ENCODE data around the gene TIGD3. TPM values are rescaled to one million over a fixed set of nuclear protein-coding genes. Genes with fewer than 3 reads are reported as not detected.

Gene TIGD3
- total and polyA plus RNA-seq, 2 donors (not counting 1 experiment from before 2014, with no cell fraction given): 0.17 TPM; not detected in 1

- H3K36me3 ChIP-seq (ENCODE audit: control insufficient read depth, insufficient read depth, low read length): no peaks in the 10 kb centered on the region
- no peaks in the 10 kb centered on the region for H3K9me3 ChIP-seq (ENCODE audit: control insufficient read depth, insufficient read depth, low read depth, low read length)
- TF ChIP-seq EZH2 (IDR thresholded peaks at IDR 0.05; ENCODE audit: low read length, missing control alignments): no peak
- no peak for TF ChIP-seq CTCF (conservative IDR thresholded peaks at IDR 0.05 in 1 of 2, IDR thresholded peaks at IDR 0.05 in 1 of 2; ENCODE audit: low read depth in 1 of 2, low read length in 2 of 2)
- peaks cover 25% of the 10 kb centered on the region for H3K4me1 ChIP-seq (ENCODE audit: control insufficient read depth, extremely low read depth, insufficient read depth, low read length)
- H3K27me3 ChIP-seq (ENCODE audit: control insufficient read depth, insufficient read depth, low read length): no peaks in the 10 kb centered on the region
- H3K4me2 ChIP-seq (ENCODE audit: extremely low read depth, insufficient read depth, low read length): no peak overlapping the region
- DNase-seq (ENCODE audit: low read depth in 2 of 2): no peak
- H3K4me3 ChIP-seq (replicated peaks in 1 of 4; ENCODE audit: control extremely low read depth in 1 of 4, insufficient read depth in 1 of 4, low read depth in 3 of 4, low read length in 4 of 4): no peak overlapping the region
- H3K79me2 ChIP-seq (ENCODE audit: control insufficient read depth, insufficient read depth, low read length): no peaks in the 10 kb centered on the region
- no peak overlapping the region for H2AFZ ChIP-seq (ENCODE audit: low read length)
- no peaks in the 10 kb centered on the region for H4K20me1 ChIP-seq (ENCODE audit: control insufficient read depth, extremely low read depth, insufficient read depth, low read length)
- H3K9ac ChIP-seq (ENCODE audit: insufficient read depth, low read length): no peak overlapping the region
- no peak overlapping the region for H3K27ac ChIP-seq (ENCODE audit: insufficient read depth, low read length)
These were observed 25.3 kb downstream of the TIGD3 start for GRCh38 chr11:65379698-65380459.

- no peaks in the 10 kb centered on the region for H3K79me2 ChIP-seq (ENCODE audit: control insufficient read depth, insufficient read depth, low read length)
- no peaks in the 10 kb centered on the region for H4K20me1 ChIP-seq (ENCODE audit: control insufficient read depth, extremely low read depth, insufficient read depth, low read length)
- H3K9ac ChIP-seq (ENCODE audit: insufficient read depth, low read length): no peak overlapping the region
- H3K4me2 ChIP-seq (ENCODE audit: extremely low read depth, insufficient read depth, low read length): no peak overlapping the region
- no peaks in the 10 kb centered on the region for H3K27me3 ChIP-seq (ENCODE audit: control insufficient read depth, insufficient read depth, low read length)
- DNase-seq (ENCODE audit: low read depth in 2 of 2): no peak
- H3K36me3 ChIP-seq (ENCODE audit: control insufficient read depth, insufficient read depth, low read length): no peaks in the 10 kb centered on the region
- H3K4me3 ChIP-seq (replicated peaks in 1 of 4; ENCODE audit: control extremely low read depth in 1 of 4, insufficient read depth in 1 of 4, low read depth in 3 of 4, low read length in 4 of 4): no peak overlapping the region
- peaks cover 30% of the 10 kb centered on the region for H3K4me1 ChIP-seq (ENCODE audit: control insufficient read depth, extremely low read depth, insufficient read depth, low read length)
- TF ChIP-seq EZH2 (IDR thresholded peaks at IDR 0.05; ENCODE audit: low read length, missing control alignments): no peak
- no peak for TF ChIP-seq CTCF (conservative IDR thresholded peaks at IDR 0.05 in 1 of 2, IDR thresholded peaks at IDR 0.05 in 1 of 2; ENCODE audit: low read depth in 1 of 2, low read length in 2 of 2)
- no peak overlapping the region for H3K27ac ChIP-seq (ENCODE audit: insufficient read depth, low read length)
- H3K9me3 ChIP-seq (ENCODE audit: control insufficient read depth, insufficient read depth, low read depth, low read length): no peaks in the 10 kb centered on the region
- no peak overlapping the region for H2AFZ ChIP-seq (ENCODE audit: low read length)
These were observed 26.0 kb downstream of the TIGD3 start for GRCh38 chr11:65380460-65381119.

DNA sequence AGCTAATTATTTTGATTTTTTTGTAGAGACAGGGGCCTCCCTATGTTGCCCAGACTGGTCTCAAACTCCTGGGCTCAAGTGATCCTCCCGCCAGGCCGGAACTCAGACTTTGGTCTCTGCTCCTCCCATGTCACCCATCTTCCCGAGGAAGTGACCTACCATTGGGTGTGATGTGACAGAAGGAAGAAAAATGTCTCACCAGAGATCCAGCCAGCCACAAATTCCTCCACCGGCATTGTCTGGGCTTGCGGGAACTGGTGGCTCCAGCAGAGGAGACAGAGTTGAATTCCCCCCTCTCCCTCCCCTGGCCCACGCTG is 27.1 kb downstream of the TIGD3 start:
- Histone ChIP-seq H3K36me3 (ENCODE audit: control insufficient read depth, insufficient read depth, low read length) (no peaks in the 10 kb centered on the region), H3K4me3 (replicated peaks in 1 of 4; ENCODE audit: control extremely low read depth in 1 of 4, insufficient read depth in 1 of 4, low read depth in 3 of 4, low read length in 4 of 4) (peak overlapping the region in 2 of 4 experiments; percentile 32 to 54), H4K20me1 (ENCODE audit: control insufficient read depth, extremely low read depth, insufficient read depth, low read length) (no peaks in the 10 kb centered on the region), H3K4me1 (ENCODE audit: control insufficient read depth, extremely low read depth, insufficient read depth, low read length) (peaks cover 32% of the 10 kb centered on the region), H3K9ac (ENCODE audit: insufficient read depth, low read length) (peak overlapping the region; percentile 77), H3K27me3 (ENCODE audit: control insufficient read depth, insufficient read depth, low read length) (no peaks in the 10 kb centered on the region), H3K27ac (ENCODE audit: insufficient read depth, low read length) (peak overlapping the region; percentile 97), H3K79me2 (ENCODE audit: control insufficient read depth, insufficient read depth, low read length) (peaks cover 1% of the 10 kb centered on the region), H3K9me3 (ENCODE audit: control insufficient read depth, insufficient read depth, low read depth, low read length) (no peaks in the 10 kb centered on the region), H2AFZ (ENCODE audit: low read length) (no peak overlapping the region), H3K4me2 (ENCODE audit: extremely low read depth, insufficient read depth, low read length) (peak overlapping the region; percentile 63)
- DNase-seq (ENCODE audit: low read depth in 2 of 2): peak; percentile 58 to 83
- TF ChIP-seq CTCF (conservative IDR thresholded peaks at IDR 0.05 in 1 of 2, IDR thresholded peaks at IDR 0.05 in 1 of 2; ENCODE audit: low read depth in 1 of 2, low read length in 2 of 2) (no peak), EZH2 (IDR thresholded peaks at IDR 0.05; ENCODE audit: low read length, missing control alignments) (no peak)
